ENCODE data around the gene IRX5. TPM values are rescaled to one million over a fixed set of nuclear protein-coding genes. Genes with fewer than 3 reads are reported as not detected.
A peak's percentile ranks its signal among the peaks of the same experiment; 100 is the strongest.

Gene IRX5
- total and polyA plus RNA-seq, 2 of the 8 experiments (the other 6 are each of a cell fraction or from before 2014, with no cell fraction given) = 0.48 to 0.56 TPM

DNA sequence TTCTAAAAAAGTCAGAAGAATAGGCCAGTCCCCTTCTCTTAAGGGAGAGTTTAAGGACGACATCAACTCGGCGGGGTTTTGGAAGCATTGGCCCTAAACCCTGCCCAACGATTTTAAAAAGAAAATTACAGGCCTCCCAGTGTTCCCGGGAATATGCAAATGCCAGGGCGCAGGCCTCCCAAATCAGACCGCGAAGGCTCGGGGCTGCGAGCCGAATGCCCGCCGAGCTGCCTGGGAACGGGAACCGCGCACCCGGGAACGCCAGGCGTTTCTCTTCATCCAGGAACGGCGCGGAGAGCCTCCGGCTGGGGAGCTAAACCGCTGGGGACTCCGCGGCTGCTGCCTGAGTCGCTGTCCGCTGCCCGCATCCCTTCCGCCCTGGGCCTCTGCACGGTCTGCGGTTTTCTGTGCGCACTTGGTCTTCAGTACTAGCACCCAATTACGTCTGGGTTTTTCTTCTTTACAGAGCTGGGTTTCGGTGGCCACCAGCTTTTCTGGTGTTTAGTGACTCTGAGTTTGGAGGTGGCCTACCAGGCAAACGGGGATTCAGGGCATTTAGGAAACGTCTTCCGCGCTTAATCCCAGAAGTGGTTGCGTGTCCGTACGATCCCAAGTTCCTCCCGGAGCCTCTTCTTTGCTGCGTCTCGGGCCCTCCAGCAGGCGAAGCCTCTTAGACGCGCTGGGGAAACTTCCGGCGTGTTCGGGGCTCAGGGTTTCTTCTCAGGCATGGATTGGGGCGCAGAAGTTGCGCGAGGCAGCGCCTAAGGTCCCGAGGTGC lies 5.7 kb downstream of the IRX5 start (continued):
- TF ChIP-seq CHD2 (IDR thresholded peaks at IDR 0.05; ENCODE audit: low read length) = no peak
- no peak for TF ChIP-seq SP2 (IDR thresholded peaks at IDR 0.05; ENCODE audit: low read length)
- TF ChIP-seq CBX5 (IDR thresholded peaks at IDR 0.05; ENCODE audit: low read depth, low read length) = no peak
- peak in 1 of 2 experiments; percentile 30; a peak in 1 of 4 replicates for TF ChIP-seq HDAC2 (IDR thresholded peaks at IDR 0.05; ENCODE audit: borderline replicate concordance in 1 of 2, low read depth in 2 of 2, low read length in 2 of 2)

Data from H1 (cell line).